ENCODE data around the gene RHOV.

Gene RHOV

DNA sequence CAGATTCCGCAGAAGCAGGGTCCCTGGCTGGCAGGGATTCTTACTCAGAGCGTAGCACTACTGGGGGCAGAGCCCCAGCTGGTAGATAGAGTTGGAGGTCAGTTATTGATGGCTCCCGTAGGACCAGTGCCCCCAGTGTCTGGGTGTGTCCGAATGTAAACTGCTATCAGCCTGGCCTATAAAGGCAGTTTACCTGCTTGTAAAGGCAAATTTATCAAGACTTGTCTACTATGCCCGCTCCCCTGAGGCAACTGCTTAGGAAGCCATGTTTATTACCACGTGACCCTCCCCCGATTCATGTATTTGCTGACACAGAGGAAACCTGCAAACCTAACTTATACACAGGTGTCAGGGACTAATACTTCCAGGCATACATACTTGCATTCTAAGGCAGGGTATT, 44.9 kb downstream of the RHOV start:
- no peak for DNase-seq (ENCODE audit: extremely low read depth, low read depth)
- TF ChIP-seq, protein P1, sequence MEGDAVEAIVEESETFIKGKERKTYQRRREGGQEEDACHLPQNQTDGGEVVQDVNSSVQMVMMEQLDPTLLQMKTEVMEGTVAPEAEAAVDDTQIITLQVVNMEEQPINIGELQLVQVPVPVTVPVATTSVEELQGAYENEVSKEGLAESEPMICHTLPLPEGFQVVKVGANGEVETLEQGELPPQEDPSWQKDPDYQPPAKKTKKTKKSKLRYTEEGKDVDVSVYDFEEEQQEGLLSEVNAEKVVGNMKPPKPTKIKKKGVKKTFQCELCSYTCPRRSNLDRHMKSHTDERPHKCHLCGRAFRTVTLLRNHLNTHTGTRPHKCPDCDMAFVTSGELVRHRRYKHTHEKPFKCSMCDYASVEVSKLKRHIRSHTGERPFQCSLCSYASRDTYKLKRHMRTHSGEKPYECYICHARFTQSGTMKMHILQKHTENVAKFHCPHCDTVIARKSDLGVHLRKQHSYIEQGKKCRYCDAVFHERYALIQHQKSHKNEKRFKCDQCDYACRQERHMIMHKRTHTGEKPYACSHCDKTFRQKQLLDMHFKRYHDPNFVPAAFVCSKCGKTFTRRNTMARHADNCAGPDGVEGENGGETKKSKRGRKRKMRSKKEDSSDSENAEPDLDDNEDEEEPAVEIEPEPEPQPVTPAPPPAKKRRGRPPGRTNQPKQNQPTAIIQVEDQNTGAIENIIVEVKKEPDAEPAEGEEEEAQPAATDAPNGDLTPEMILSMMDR (IDR thresholded peaks at IDR 0.05; ENCODE audit: low read depth, low read length), result no peak

DNA sequence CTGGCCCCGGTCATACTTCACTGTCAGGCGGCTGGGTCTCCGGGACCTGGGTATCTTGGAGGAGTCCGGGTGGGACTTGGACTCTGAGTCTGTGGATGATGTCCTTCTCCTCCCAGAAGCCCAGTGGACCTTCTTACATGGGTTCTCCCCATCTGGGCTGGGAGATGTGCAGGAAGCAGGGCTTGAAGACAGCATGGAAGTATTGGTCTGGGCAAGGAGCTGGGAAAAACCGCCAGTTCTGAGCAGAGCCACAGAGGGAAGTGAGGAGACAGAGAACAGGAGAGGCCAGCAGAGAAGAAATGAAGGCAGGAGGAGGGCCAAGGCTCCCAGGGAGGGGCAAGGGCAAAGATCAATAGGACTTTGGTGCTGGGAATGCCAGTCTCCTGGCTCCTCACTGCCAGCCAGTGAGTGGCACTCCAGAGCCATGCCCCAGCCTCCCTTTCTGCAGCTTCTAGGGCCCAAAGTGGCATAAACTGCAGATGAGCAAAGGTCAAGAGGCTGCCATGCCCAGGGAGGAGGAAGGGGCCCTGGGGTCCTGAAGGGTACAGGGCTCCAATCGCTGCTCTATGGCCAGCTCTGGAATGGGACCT, 45.5 kb downstream of the RHOV start, which contains the start of gene PPP1R14D:
PPP1R14D (minus strand) TSS at position 262 of the 590 bp plus-strand sequence; CDS start at position 195, 67 bp downstream.
- TF ChIP-seq, protein P1 (IDR thresholded peaks at IDR 0.05; ENCODE audit: low read depth, low read length), result no peak
- DNase-seq (ENCODE audit: extremely low read depth, low read depth), result no peak

DNA sequence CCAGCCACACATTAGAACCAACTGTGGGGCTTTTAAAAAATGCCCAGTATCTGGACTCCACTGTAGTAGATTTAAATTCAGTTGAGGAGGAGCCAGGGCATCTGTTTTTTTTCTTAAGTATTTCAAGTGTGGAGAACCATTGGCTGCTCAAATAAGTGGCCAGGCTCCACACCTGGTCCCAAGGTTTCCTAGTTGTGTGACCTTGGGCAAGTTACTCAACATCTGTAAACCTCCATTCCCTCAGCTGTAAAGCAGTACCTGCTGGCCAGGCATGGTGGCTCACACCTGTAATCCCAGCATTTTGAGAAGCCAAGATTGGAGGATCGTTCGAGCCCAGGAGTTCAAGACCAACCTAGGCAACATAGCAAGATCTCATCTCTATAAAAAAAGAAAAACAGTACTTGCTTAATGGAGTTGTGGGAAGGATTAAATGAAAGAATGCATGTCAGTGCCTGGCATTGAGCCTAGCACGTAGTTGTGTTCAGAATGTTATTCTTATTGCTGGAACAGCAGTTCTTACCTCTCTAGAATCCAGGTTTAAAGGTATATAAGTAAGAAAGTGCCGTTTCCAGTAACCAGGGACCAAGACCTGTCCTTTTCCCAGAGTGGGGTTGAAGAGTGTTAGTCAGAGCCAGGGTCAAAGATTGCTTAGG, 47.5 kb downstream of the RHOV start:
- TF ChIP-seq, protein P1 (IDR thresholded peaks at IDR 0.05; ENCODE audit: low read depth, low read length), result no peak
- DNase-seq (ENCODE audit: extremely low read depth, low read depth), result no peak

DNA sequence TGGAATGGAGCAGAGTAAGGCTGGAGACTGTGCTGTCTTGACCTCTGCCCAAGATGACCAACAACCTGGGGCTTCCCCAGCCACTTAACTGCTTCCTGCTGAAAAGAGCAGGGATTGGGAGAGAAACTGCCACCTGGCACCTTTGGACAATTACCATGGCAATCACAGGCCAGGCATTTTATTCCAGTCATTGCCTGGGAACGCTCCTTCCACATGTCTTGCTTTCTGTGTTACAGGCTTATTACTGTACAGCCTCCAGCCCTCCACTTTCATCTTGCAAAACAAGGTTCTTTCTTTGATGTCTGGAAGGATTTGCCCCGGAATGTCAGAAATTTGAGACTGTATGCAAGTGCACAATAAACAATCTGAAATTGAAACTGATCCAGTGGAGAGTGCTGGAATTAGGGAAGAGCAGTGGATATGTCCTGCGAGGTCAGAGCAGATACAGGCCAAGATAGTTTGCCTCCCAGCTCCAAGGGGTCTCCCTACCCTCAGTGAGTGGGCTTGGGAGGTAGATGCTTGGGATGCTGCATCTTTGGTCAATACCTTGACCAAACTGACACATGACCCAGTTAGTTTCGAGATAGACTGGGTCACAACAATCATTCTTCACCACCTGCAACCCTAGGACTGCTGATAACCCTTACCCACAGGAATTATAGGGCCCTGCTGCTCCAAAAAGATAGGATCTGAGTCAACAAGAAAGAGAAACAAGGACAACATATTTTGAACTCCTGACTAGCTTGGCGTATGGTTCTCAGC, 48.2 kb downstream of the RHOV start:
- DNase-seq (ENCODE audit: extremely low read depth, low read depth), result peak; percentile 15
- TF ChIP-seq, protein P1 (IDR thresholded peaks at IDR 0.05; ENCODE audit: low read depth, low read length), result no peak

DNA sequence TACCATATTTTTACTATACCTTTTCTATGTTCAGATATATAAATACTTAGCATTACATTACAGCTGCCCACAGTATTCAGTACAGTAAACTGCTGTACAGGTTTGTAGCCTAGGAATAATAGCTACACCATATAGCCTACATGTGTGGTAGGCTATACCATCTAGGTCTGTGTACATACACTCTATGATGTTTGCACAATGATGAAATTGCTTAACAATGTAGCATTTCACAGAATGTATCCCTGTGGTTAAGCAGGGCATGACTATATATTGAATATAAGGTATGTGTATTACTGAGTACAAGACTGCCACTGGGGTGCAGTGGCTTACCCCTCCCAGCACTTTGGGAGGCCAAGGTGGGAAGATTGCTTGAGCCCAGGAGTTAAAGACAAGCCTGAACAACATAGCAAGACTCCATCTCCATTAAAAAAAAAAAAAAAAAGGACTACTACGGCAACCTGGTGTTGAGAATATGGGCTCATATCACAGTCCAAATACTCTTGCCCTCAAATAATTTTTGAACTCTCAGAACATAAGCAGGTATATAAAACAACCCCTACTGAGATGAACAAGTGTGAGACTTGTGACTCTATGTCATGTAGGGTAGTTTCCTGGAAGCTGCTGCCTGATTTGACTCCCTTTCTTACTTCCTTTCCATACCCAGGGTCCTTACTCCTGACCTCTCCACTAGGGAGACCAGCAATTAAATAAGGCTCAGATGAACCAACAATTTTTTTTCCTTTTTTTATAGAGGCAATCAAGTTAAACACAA, 50.3 kb downstream of the RHOV start:
- TF ChIP-seq, protein P1 (IDR thresholded peaks at IDR 0.05; ENCODE audit: low read depth, low read length), result no peak
- no peak for DNase-seq (ENCODE audit: extremely low read depth, low read depth)

Data from AG09319 (cell line).